K562 (cell line): ENCODE data around the gene PDE1C. TPM values are rescaled to one million over a fixed set of nuclear protein-coding genes. Genes with fewer than 3 reads are reported as not detected.

Experiments
- ATAC-seq: fragments of 200-7000 bp; cut with Tn5 transposase; 3 replicates; pipeline ENCODE4 v1.9.1; 2020; ENCODE audit warnings: moderate library complexity
- BruUV-seq: library from RNA; stranded (reverse); fragments of 400-500 nt; replicated peaks from 2 replicates; lab custom pipeline; 2021; lab: Mats Ljungman, UMichigan
- CTCF ChIA-PET: fragments of 300-600 bp; formaldehyde crosslinking; extraction: SDS; loops from one replicate; lab custom pipeline; 2021; ENCODE audit warnings: low intra/inter-chr PET ratio; lab: Yijun Ruan, JAX
- POLR2A ChIA-PET: fragments of 300-600, 350-650 bp; sonication (Branson Sonifier 250); formaldehyde crosslinking; extraction: SDS; loops from one replicate; lab custom pipeline; 2021; ENCODE audit warnings: antibody characterized with exemption, inconsistent platforms; lab: Yijun Ruan, JAX
- DNase-seq, 4 experiments: peaks; one replicate each; pipeline versions ENCODE4 v3.0.0 to v3.0.0-alpha.2; 2011 to 2018; ENCODE audit warnings: low spot score in 3 of 4, mixed read lengths in 3 of 4; ENCODE audit errors: extremely low read depth in 1 of 4
- FAIRE-seq: peaks from 2 replicates; lab custom pipeline; 2011; peaks lifted over from hg19 to GRCh38; lab: Jason Lieb, UNC
- H2AFZ ChIP-seq: 2 replicates; pipeline ENCODE4 v1.6.0; 2011; ENCODE audit warnings: low read depth, low read length, control low read depth, inconsistent platforms
- H3K27ac ChIP-seq: fragments of 200-600 bp; 3 replicates; pipeline ENCODE4 v1.8.0; 2011; ENCODE audit warnings: low read depth, mild to moderate bottlenecking, control low read depth, inconsistent platforms, low read length, moderate library complexity, mixed read lengths; ENCODE audit errors: extremely low read depth
- H3K27me3 ChIP-seq, 2 experiments: fragments of 300-600 bp in 1 of 2; 2 replicates in 1 of 2; 3 replicates in 1 of 2; pipeline versions ENCODE4 v1.6.0 to v1.8.0; 2011; ENCODE audit warnings: inconsistent platforms in 2 of 2, low read length in 2 of 2, mild to moderate bottlenecking in 1 of 2, mixed read lengths in 1 of 2, moderate library complexity in 1 of 2; ENCODE audit not compliant: control insufficient read depth in 2 of 2, insufficient read depth in 2 of 2
- H3K36me3 ChIP-seq: fragments of 300-600 bp; 3 replicates; pipeline ENCODE4 v1.8.0; 2011; ENCODE audit warnings: mild to moderate bottlenecking, low read length, inconsistent platforms; ENCODE audit not compliant: control insufficient read depth, insufficient read depth
- H3K4me1 ChIP-seq, 2 experiments: fragments of 200-600 bp in 1 of 2; replicated peaks in 1 of 2; 2 replicates in 1 of 2; 3 replicates in 1 of 2; pipeline versions ENCODE4 v1.5.1 to v1.8.0; 2011; ENCODE audit warnings: inconsistent platforms in 2 of 2, low read length in 2 of 2, mild to moderate bottlenecking in 1 of 2, mixed read lengths in 1 of 2, moderate library complexity in 1 of 2; ENCODE audit not compliant: control insufficient read depth in 2 of 2, insufficient read depth in 2 of 2
- H3K4me2 ChIP-seq: 2 replicates; pipeline ENCODE4 v1.6.1; 2011; ENCODE audit warnings: low read length, control low read depth, inconsistent platforms, mixed read lengths; ENCODE audit not compliant: insufficient read depth
- H3K4me3 ChIP-seq: fragments of 200-600 bp; sonication (generic), shearing (Covaris generic); 2 replicates; pipeline ENCODE4 v1.5.1; 2016; ENCODE audit warnings: control low read depth, inconsistent platforms
- H3K79me2 ChIP-seq: fragments of 200-600 bp; 3 replicates; pipeline ENCODE4 v1.8.0; 2011; ENCODE audit warnings: low read length, inconsistent platforms; ENCODE audit not compliant: control insufficient read depth, insufficient read depth
- H3K9ac ChIP-seq, 2 experiments: 2 replicates each; pipeline versions ENCODE4 v1.6.0 to v1.6.1; 2011; ENCODE audit warnings: low read depth in 2 of 2, low read length in 2 of 2, control low read depth in 1 of 2, inconsistent platforms in 1 of 2, mild to moderate bottlenecking in 1 of 2, mixed read lengths in 1 of 2; ENCODE audit not compliant: insufficient read depth in 1 of 2
- H3K9me1 ChIP-seq: one replicate; pipeline ENCODE4 v1.6.0; 2011; ENCODE audit warnings: inconsistent platforms, mild to moderate bottlenecking, low read length, moderate library complexity; ENCODE audit not compliant: control insufficient read depth, insufficient read depth
- H3K9me3 ChIP-seq: replicated peaks from 2 replicates; pipeline ENCODE4 v1.5.1; 2011; ENCODE audit warnings: low read depth, low read length, inconsistent platforms; ENCODE audit not compliant: control insufficient read depth, insufficient read depth
- H4K20me1 ChIP-seq: replicated peaks from 2 replicates; pipeline ENCODE4 v1.6.1; 2011; ENCODE audit warnings: low read length, inconsistent platforms, mixed read lengths; ENCODE audit not compliant: control insufficient read depth, insufficient read depth
- CBFA2T3 ChIP-seq: fragments of 450-650 bp; IDR thresholded peaks from 2 replicates; pipeline ENCODE4 v1.6.1; 2017
- CCNT2 ChIP-seq: IDR thresholded peaks from 2 replicates; pipeline ENCODE4 v1.6.1; 2011; ENCODE audit warnings: borderline replicate concordance, low read depth, mild to moderate bottlenecking, moderate library complexity, mixed read lengths, low read length; ENCODE audit not compliant: insufficient read length; ENCODE audit errors: extremely low read depth
- KAT8 ChIP-seq: fragments of 450-650 bp; IDR thresholded peaks from 2 replicates; pipeline ENCODE4 v1.6.1; 2016; ENCODE audit warnings: low read depth, mild to moderate bottlenecking
- KLF1 ChIP-seq: fragments of 450-650 bp; IDR thresholded peaks from 2 replicates; pipeline ENCODE4 v1.6.1; 2016; ENCODE audit warnings: missing genetic modification characterization, missing compliant biosample characterization
- LCOR ChIP-seq: sonication (generic); formaldehyde crosslinking; IDR thresholded peaks from 2 replicates; pipeline ENCODE4 v1.8.0; 2022; ENCODE audit warnings: mild to moderate bottlenecking, missing genetic modification reagents
- NCOA4 ChIP-seq: fragments of 450-650 bp; IDR thresholded peaks from 2 replicates; pipeline ENCODE4 v1.6.1; 2018; ENCODE audit warnings: mild to moderate bottlenecking; ENCODE audit not compliant: partially characterized antibody
- RBFOX2 ChIP-seq: fragments of 200-400 bp; formaldehyde crosslinking; IDR thresholded peaks from 2 replicates; pipeline ENCODE4 v1.6.1; 2017; ENCODE audit warnings: low read depth, mild to moderate bottlenecking, low read length, moderate library complexity
- SAP30 ChIP-seq: fragments of 200-600 bp; sonication (generic); IDR thresholded peaks from 2 replicates; pipeline ENCODE4 v1.6.1; 2012; ENCODE audit warnings: borderline replicate concordance, low read depth, mild to moderate bottlenecking, moderate library complexity, low read length, control low read depth, inconsistent platforms; ENCODE audit not compliant: insufficient read depth, poor library complexity, severe bottlenecking
- TGIF2 ChIP-seq: sonication (generic); formaldehyde crosslinking; IDR thresholded peaks from 2 replicates; pipeline ENCODE4 v1.8.1; 2022; ENCODE audit warnings: mild to moderate bottlenecking, missing genetic modification reagents, moderate library complexity
- ZNF280A ChIP-seq: fragments of 450-650 bp; IDR thresholded peaks from 2 replicates; pipeline ENCODE4 v1.6.1; 2018; ENCODE audit warnings: mild to moderate bottlenecking, low read depth; ENCODE audit not compliant: partially characterized antibody
- ZNF695 ChIP-seq: fragments of 450-650 bp; formaldehyde crosslinking; IDR thresholded peaks from 2 replicates; pipeline ENCODE4 v1.4.0; 2020; ENCODE audit warnings: mild to moderate bottlenecking, moderate library complexity
- ZNF75A ChIP-seq: fragments of 450-650 bp; formaldehyde crosslinking; IDR thresholded peaks from 2 replicates; pipeline ENCODE4 v1.4.0; 2020; ENCODE audit warnings: mild to moderate bottlenecking
- ZNF780A ChIP-seq: fragments of 250-450 bp; sonication (Bioruptor Pico); IDR thresholded peaks from 2 replicates; pipeline ENCODE4 v1.5.0; 2021; ENCODE audit warnings: mild to moderate bottlenecking
- WGBS: fragments of 100-300 bp; shearing (Covaris generic); methylation state at CpG from one replicate; pipeline ENCODE4 v1.1.6; 2016; ENCODE audit warnings: low coverage, mixed read lengths; ENCODE audit not compliant: insufficient coverage; ENCODE audit errors: missing lambda C conversion rate; 5-methylcytosine and 5-hydroxymethylcytosine counted together
- in situ Hi-C: fragments of 300-500 bp; cut with MboI; formaldehyde crosslinking; loops from 4 replicates; pipeline ENCODE4 v1.15.0; 2018; ENCODE audit warnings: inconsistent platforms, mixed read lengths
- intact Hi-C: fragments of 100-400 bp; cut with micrococcal nuclease; formaldehyde crosslinking; loops from 2 replicates; pipeline ENCODE4 v1.14.2; 2022
- polyA plus RNA-seq, 8 experiments: library from polyadenylated mRNA; depleted of rRNA in 4 of 8; stranded (reverse) in 5 of 8; unstranded in 3 of 8; fragments of >200 nt; fragmentation: Nextera tagmentation in 2 of 8; fragmentation: Illumina TruSeq in 1 of 8; extraction: Ambion mirVana in 2 of 8; extraction: Trizol in 1 of 8; gene quantifications; 2 replicates each; pipeline versions ENCODE4 v1.2.1 to v1.2.3, GENCODE V29; 2011 to 2014; ENCODE audit warnings: inconsistent platforms in 1 of 8, missing spikeins in 1 of 8
- total RNA-seq, 7 experiments: library from RNA; depleted of rRNA in 6 of 7; stranded (reverse); fragments of >200 nt in 6 of 7; fragmentation: Illumina TruSeq in 2 of 7; extraction: Trizol in 2 of 7; gene quantifications; 2 replicates each; pipeline versions ENCODE4 v1.2.1 to v1.2.3, GENCODE V29; 2011 to 2021; ENCODE audit warnings: low replicate concordance in 1 of 7
- TF ChIP-seq, protein P1 (sequence below): fragments of 250-450 bp; sonication (Bioruptor Pico); IDR thresholded peaks from 2 replicates; pipeline ENCODE4 v1.8.0; 2022; ENCODE audit warnings: moderate library complexity, mild to moderate bottlenecking, inconsistent platforms
- TF ChIP-seq, protein P2 (sequence below): sonication (generic); formaldehyde crosslinking; IDR thresholded peaks from 2 replicates; pipeline ENCODE4 v1.8.0; 2022; ENCODE audit warnings: missing genetic modification reagents, mild to moderate bottlenecking, borderline replicate concordance

PDE1C gene
- total and polyA plus RNA-seq, 9 of the 15 experiments (the other 6 are each of a cell fraction or from before 2014, with no cell fraction given) = under 0.01 to 0.01 TPM; not detected in 7

GRCh38 chr7:32088451-32088881 lies 18.3 kb upstream of the PDE1C start:
- Histone ChIP-seq H3K9me3 (no peaks in the 10 kb centered on the region), H3K4me3 (no peak overlapping the region), H3K9ac (no peak overlapping the region), H3K9me1 (no peaks in the 10 kb centered on the region), H4K20me1 (no peaks in the 10 kb centered on the region), H3K79me2 (no peaks in the 10 kb centered on the region), H3K4me1 (no peaks in the 10 kb centered on the region), H3K27ac (no peak overlapping the region), H3K36me3 (no peaks in the 10 kb centered on the region), H3K27me3 (no peaks in the 10 kb centered on the region), H2AFZ (no peak overlapping the region), H3K4me2 (no peak overlapping the region)
- no peak for ATAC-seq
- TF ChIP-seq LCOR (CRISPR knock-in tag) = no peak
- TF ChIP-seq SAP30 = no peak
- TF ChIP-seq ZNF695 (CRISPR knock-in tag) = no peak
- TF ChIP-seq ZNF780A = no peak
- TF ChIP-seq RBFOX2 = no peak
- no TSS peak for BruUV-seq
- intact Hi-C loops (no loop called here), in situ Hi-C loops (no loop called here)
- ChIA-PET CTCF (no interaction called here), POLR2A (no interaction called here)
- no peak for FAIRE-seq
- WGBS = 2% methylated on average over 18 of the region's 18 CpGs
- DNase-seq = no peak

GRCh38 chr7:32079510-32079909 lies 9.3 kb upstream of the PDE1C start:
- Histone ChIP-seq H3K27me3 (no peaks in the 10 kb centered on the region), H3K27ac (no peak overlapping the region), H3K79me2 (no peaks in the 10 kb centered on the region), H3K9me3 (no peaks in the 10 kb centered on the region), H4K20me1 (no peaks in the 10 kb centered on the region), H3K4me3 (no peak overlapping the region), H3K36me3 (no peaks in the 10 kb centered on the region), H2AFZ (no peak overlapping the region), H3K9ac (no peak overlapping the region), H3K4me2 (no peak overlapping the region), H3K9me1 (no peaks in the 10 kb centered on the region), H3K4me1 (no peaks in the 10 kb centered on the region)
- POLR2A ChIA-PET = no interaction called here
- CTCF ChIA-PET = no interaction called here
- FAIRE-seq (no peak), DNase-seq (no peak), ATAC-seq (no peak)
- BruUV-seq = no TSS peak
- 0% methylated on average over 5 of the region's 6 CpGs for WGBS
- intact Hi-C loops = no loop called here
- in situ Hi-C loops = no loop called here
- TF ChIP-seq, protein P1, sequence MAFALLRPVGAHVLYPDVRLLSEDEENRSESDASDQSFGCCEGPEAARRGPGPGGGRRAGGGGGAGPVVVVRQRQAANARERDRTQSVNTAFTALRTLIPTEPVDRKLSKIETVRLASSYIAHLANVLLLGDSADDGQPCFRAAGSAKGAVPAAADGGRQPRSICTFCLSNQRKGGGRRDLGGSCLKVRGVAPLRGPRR (CRISPR knock-in tag) = no peak
- TF ChIP-seq CCNT2 = no peak
- TF ChIP-seq KLF1 (tag) = no peak
- TF ChIP-seq ZNF280A = no peak
- no peak for TF ChIP-seq NCOA4
- TF ChIP-seq CBFA2T3 = no peak
- TF ChIP-seq, protein P2, sequence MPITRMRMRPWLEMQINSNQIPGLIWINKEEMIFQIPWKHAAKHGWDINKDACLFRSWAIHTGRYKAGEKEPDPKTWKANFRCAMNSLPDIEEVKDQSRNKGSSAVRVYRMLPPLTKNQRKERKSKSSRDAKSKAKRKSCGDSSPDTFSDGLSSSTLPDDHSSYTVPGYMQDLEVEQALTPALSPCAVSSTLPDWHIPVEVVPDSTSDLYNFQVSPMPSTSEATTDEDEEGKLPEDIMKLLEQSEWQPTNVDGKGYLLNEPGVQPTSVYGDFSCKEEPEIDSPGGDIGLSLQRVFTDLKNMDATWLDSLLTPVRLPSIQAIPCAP (CRISPR knock-in tag) = no peak
- no peak for TF ChIP-seq KAT8
- TF ChIP-seq ZNF75A (CRISPR knock-in tag) = no peak
- no peak for TF ChIP-seq TGIF2 (CRISPR knock-in tag)
